ENCODE results near the gene SNX1. TPM values are rescaled to one million over a fixed set of nuclear protein-coding genes. Genes with fewer than 3 reads are reported as not detected.
"Not testable (repeated sequence)": the region's sequence is repeated elsewhere in the genome, so short reads cannot be mapped to it uniquely, and the experiment has no call there.

SNX1 gene
- total and polyA plus RNA-seq, 2 donors (not counting 1 experiment from before 2014, with no cell fraction given), result 87.9 to 152 TPM

GRCh38 chr15:64107337-64107736 is 11.6 kb downstream of the SNX1 start:
- no peak overlapping the region for H3K4me2 ChIP-seq (replicated peaks; ENCODE audit: low read depth, low read length, poor library complexity, severe bottlenecking)
- H3K4me3 Mint-ChIP-seq, result no peak overlapping the region
- H3K27ac Mint-ChIP-seq, result no peak overlapping the region
- peaks cover 59% of the 10 kb centered on the region for H3K4me1 Mint-ChIP-seq
- H3K27ac ChIP-seq (ENCODE audit: low read length in 2 of 2), result peak overlapping the region in 1 of 2 donors; percentile 23
- no CpG with 5 or more reads among the region's 1 CpG for WGBS (ENCODE audit: insufficient coverage)
- peaks cover 46% of the 10 kb centered on the region for H4K20me1 ChIP-seq (ENCODE audit: control insufficient read depth, insufficient read depth, low read length, poor library complexity, severe bottlenecking)
- no peaks in the 10 kb centered on the region for H3K27me3 Mint-ChIP-seq
- TF ChIP-seq CTCF (IDR thresholded peaks at IDR 0.05), result no peak
- no peak for TF ChIP-seq EZH2 (IDR thresholded peaks at IDR 0.05; ENCODE audit: borderline replicate concordance, insufficient read depth, low read depth, low read length, poor library complexity, severe bottlenecking)
- peaks cover 6% of the 10 kb centered on the region in 2 experiments for H3K36me3 ChIP-seq (replicated peaks in 1 of 2; ENCODE audit: control extremely low read depth in 1 of 2, control insufficient read depth in 1 of 2, extremely low read depth in 1 of 2, insufficient read depth in 2 of 2, low read length in 1 of 2)
- no peak overlapping the region for H3K4me3 ChIP-seq (ENCODE audit: control extremely low read depth in 1 of 5, extremely low read depth in 1 of 5, insufficient read depth in 1 of 5, low read depth in 2 of 5, low read length in 4 of 5)
- intact Hi-C loops (cut with micrococcal nuclease), result no loop called here
- no peak overlapping the region for H3K9ac ChIP-seq (ENCODE audit: low read length)
- DNase-seq (no peak), ATAC-seq (ENCODE audit: low read depth) (no peak)
- H2AFZ ChIP-seq (ENCODE audit: insufficient read depth, low read depth, low read length, poor library complexity, severe bottlenecking), result no peak overlapping the region
- H3K9me3 ChIP-seq (ENCODE audit: control extremely low read depth in 1 of 3, control insufficient read depth in 2 of 3, insufficient read depth in 1 of 3, low read length in 2 of 3), result peaks cover 0 to 1% (median 0%) of the 10 kb centered on the region in 3 donors
- ChIA-PET POLR2A (no interaction called here), CTCF (no interaction called here)
- peaks cover 93% of the 10 kb centered on the region for H3K79me2 ChIP-seq (ENCODE audit: control insufficient read depth, insufficient read depth, low read length)
- no peaks in the 10 kb centered on the region for H3K9me3 Mint-ChIP-seq (ENCODE audit: insufficient read depth)
- H3K4me1 ChIP-seq (ENCODE audit: control insufficient read depth in 2 of 2, insufficient read depth in 2 of 2, low read length in 2 of 2), result peaks cover 36 to 47% of the 10 kb centered on the region in 2 donors
- H3K27me3 ChIP-seq (replicated peaks in 1 of 4; ENCODE audit: control extremely low read depth in 1 of 4, control insufficient read depth in 3 of 4, insufficient read depth in 4 of 4, low read length in 3 of 4), result no peaks in the 10 kb centered on the region

GRCh38 chr15:64110108-64110701 is 14.4 kb downstream of the SNX1 start:
- 88% methylated on average over 2 of the region's 4 CpGs for WGBS (ENCODE audit: insufficient coverage)

More at GRCh38 chr15:64110108-64110701, 14.4 kb downstream of the SNX1 start:
- peak overlapping the region; percentile 83 to 92 for H3K27ac ChIP-seq (ENCODE audit: low read length in 2 of 2)
- H3K9me3 Mint-ChIP-seq (ENCODE audit: insufficient read depth); DNase-seq; H3K27me3 Mint-ChIP-seq; ATAC-seq (ENCODE audit: low read depth); H3K9me3 ChIP-seq (ENCODE audit: control extremely low read depth in 1 of 3, control insufficient read depth in 2 of 3, insufficient read depth in 1 of 3, low read length in 2 of 3); H3K4me3 ChIP-seq (ENCODE audit: control extremely low read depth in 1 of 5, extremely low read depth in 1 of 5, insufficient read depth in 1 of 5, low read depth in 2 of 5, low read length in 4 of 5); H3K27me3 ChIP-seq (replicated peaks in 1 of 4; ENCODE audit: control extremely low read depth in 1 of 4, control insufficient read depth in 3 of 4, insufficient read depth in 4 of 4, low read length in 3 of 4): not testable (repeated sequence)
- peaks cover 44 to 46% of the 10 kb centered on the region in 2 donors for H3K4me1 ChIP-seq (ENCODE audit: control insufficient read depth in 2 of 2, insufficient read depth in 2 of 2, low read length in 2 of 2)
- intact Hi-C loops (cut with micrococcal nuclease), result loop anchor here (2.0 kb wide), 1 partner anchor 17 kb away; the partner anchor contains the start of gene CIAO2A
- peak overlapping the region; percentile 42 for H3K9ac ChIP-seq (ENCODE audit: low read length)
- Mint-ChIP-seq H3K4me1 (peaks cover 60% of the 10 kb centered on the region), H3K27ac (peak overlapping the region; percentile 78), H3K4me3 (peak overlapping the region; percentile 68)
- H2AFZ ChIP-seq (ENCODE audit: insufficient read depth, low read depth, low read length, poor library complexity, severe bottlenecking), result peak overlapping the region; percentile 30
- ChIA-PET POLR2A (interaction anchor here (0.6 to 1.1 kb wide), 2 partner anchors 11 to 16 kb away, joined by 3 to 4 read pairs; partner anchors contain the start of gene CIAO2A), CTCF (interaction anchor here (1.1 to 1.5 kb wide), 3 partner anchors 12 to 42 kb away, joined by 3 to 5 read pairs (median 4); partner anchors contain the start of gene CIAO2A)
- peaks cover 91% of the 10 kb centered on the region for H3K79me2 ChIP-seq (ENCODE audit: control insufficient read depth, insufficient read depth, low read length)
- H3K4me2 ChIP-seq (replicated peaks; ENCODE audit: low read depth, low read length, poor library complexity, severe bottlenecking), result peak overlapping the region; percentile 65
- H3K36me3 ChIP-seq (replicated peaks in 1 of 2; ENCODE audit: control extremely low read depth in 1 of 2, control insufficient read depth in 1 of 2, extremely low read depth in 1 of 2, insufficient read depth in 2 of 2, low read length in 1 of 2), result peaks cover 12 to 34% of the 10 kb centered on the region in 2 experiments
- peaks cover 22% of the 10 kb centered on the region for H4K20me1 ChIP-seq (ENCODE audit: control insufficient read depth, insufficient read depth, low read length, poor library complexity, severe bottlenecking)
